Measurements from ENCODE around the gene TRDMT1. TPM values are rescaled to one million over a fixed set of nuclear protein-coding genes. Genes with fewer than 3 reads are reported as not detected.

TRDMT1 gene
- total and polyA plus RNA-seq, 2 donors (not counting 1 experiment from before 2014, with no cell fraction given), result 3.0 to 20.4 TPM

DNA sequence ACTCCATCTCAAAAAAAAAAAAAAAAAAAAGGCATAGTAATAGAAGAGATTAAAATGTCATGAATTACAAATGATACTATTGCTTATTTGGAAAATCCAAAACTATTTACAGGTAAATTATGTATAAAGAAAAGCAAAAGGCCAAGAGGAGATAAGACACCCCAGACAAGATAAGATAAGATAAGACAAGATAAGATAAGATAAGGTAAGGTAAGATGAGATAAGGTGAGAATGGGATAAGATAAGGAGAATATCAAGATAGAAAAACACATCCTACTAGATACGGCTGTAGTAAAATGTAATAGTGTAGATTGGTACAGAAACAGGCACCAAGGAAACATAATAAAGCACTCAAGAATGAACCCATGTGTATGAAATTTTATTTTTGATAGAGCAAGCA is 47.5 kb upstream of the TRDMT1 start:
- POLR2A ChIA-PET, result no interaction called here
- H3K27ac Mint-ChIP-seq, result no peak overlapping the region

GRCh38 chr10:17247210-17247609 is 45.7 kb upstream of the TRDMT1 start:
- peaks cover 6% of the 10 kb centered on the region for H3K27me3 Mint-ChIP-seq
- CTCF ChIA-PET, result interaction anchor here (0.9 kb wide), 1 partner anchor 405 kb away, joined by 3 read pairs; no protein-coding TSS in a partner anchor

More for the DNA sequence above, 47.5 kb upstream of the TRDMT1 start:
- WGBS (ENCODE audit: insufficient coverage), result no CpG with 5 or more reads among the region's 1 CpG
- Histone ChIP-seq H2AFZ (ENCODE audit: insufficient read depth, low read depth, low read length, poor library complexity, severe bottlenecking) (no peak overlapping the region), H3K36me3 (replicated peaks in 1 of 2; ENCODE audit: control extremely low read depth in 1 of 2, control insufficient read depth in 1 of 2, extremely low read depth in 1 of 2, insufficient read depth in 2 of 2, low read length in 1 of 2) (no peaks in the 10 kb centered on the region), H3K79me2 (ENCODE audit: control insufficient read depth, insufficient read depth, low read length) (no peaks in the 10 kb centered on the region), H3K9ac (ENCODE audit: low read length) (no peak overlapping the region), H3K27ac (ENCODE audit: low read length in 2 of 2) (no peak overlapping the region), H3K9me3 (ENCODE audit: control extremely low read depth in 1 of 3, control insufficient read depth in 2 of 3, insufficient read depth in 1 of 3, low read length in 2 of 3) (peaks cover 0 to 1% (median 0%) of the 10 kb centered on the region in 3 donors), H4K20me1 (ENCODE audit: control insufficient read depth, insufficient read depth, low read length, poor library complexity, severe bottlenecking) (no peaks in the 10 kb centered on the region), H3K27me3 (replicated peaks in 1 of 4; ENCODE audit: control extremely low read depth in 1 of 4, control insufficient read depth in 3 of 4, insufficient read depth in 4 of 4, low read length in 3 of 4) (no peaks in the 10 kb centered on the region), H3K4me1 (ENCODE audit: control insufficient read depth in 2 of 2, insufficient read depth in 2 of 2, low read length in 2 of 2) (no peaks in the 10 kb centered on the region), H3K4me3 (ENCODE audit: control extremely low read depth in 1 of 5, extremely low read depth in 1 of 5, insufficient read depth in 1 of 5, low read depth in 2 of 5, low read length in 4 of 5) (no peak overlapping the region), H3K4me2 (replicated peaks; ENCODE audit: low read depth, low read length, poor library complexity, severe bottlenecking) (no peak overlapping the region)
- CTCF ChIA-PET, result interaction anchor here (1.2 kb wide), 1 partner anchor 421 kb away, joined by 4 read pairs; no protein-coding TSS in a partner anchor
- H3K4me3 Mint-ChIP-seq, result no peak overlapping the region
- peaks cover 10% of the 10 kb centered on the region for H3K27me3 Mint-ChIP-seq
- H3K4me1 Mint-ChIP-seq, result no peaks in the 10 kb centered on the region
- no peak for TF ChIP-seq EZH2 (IDR thresholded peaks at IDR 0.05; ENCODE audit: borderline replicate concordance, insufficient read depth, low read depth, low read length, poor library complexity, severe bottlenecking)
- TF ChIP-seq, protein P1, sequence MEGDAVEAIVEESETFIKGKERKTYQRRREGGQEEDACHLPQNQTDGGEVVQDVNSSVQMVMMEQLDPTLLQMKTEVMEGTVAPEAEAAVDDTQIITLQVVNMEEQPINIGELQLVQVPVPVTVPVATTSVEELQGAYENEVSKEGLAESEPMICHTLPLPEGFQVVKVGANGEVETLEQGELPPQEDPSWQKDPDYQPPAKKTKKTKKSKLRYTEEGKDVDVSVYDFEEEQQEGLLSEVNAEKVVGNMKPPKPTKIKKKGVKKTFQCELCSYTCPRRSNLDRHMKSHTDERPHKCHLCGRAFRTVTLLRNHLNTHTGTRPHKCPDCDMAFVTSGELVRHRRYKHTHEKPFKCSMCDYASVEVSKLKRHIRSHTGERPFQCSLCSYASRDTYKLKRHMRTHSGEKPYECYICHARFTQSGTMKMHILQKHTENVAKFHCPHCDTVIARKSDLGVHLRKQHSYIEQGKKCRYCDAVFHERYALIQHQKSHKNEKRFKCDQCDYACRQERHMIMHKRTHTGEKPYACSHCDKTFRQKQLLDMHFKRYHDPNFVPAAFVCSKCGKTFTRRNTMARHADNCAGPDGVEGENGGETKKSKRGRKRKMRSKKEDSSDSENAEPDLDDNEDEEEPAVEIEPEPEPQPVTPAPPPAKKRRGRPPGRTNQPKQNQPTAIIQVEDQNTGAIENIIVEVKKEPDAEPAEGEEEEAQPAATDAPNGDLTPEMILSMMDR (IDR thresholded peaks at IDR 0.05), result no peak
- H3K9me3 Mint-ChIP-seq (ENCODE audit: insufficient read depth), result no peaks in the 10 kb centered on the region
- intact Hi-C loops (cut with micrococcal nuclease), result loop anchor here (1.0 to 2.0 kb wide), 2 partner anchors 358 to 406 kb away; no protein-coding TSS in a partner anchor
- DNase-seq, result no peak
- no peak for ATAC-seq (ENCODE audit: low read depth)

More at GRCh38 chr10:17247210-17247609, 45.7 kb upstream of the TRDMT1 start:
- H3K36me3 ChIP-seq (replicated peaks in 1 of 2; ENCODE audit: control extremely low read depth in 1 of 2, control insufficient read depth in 1 of 2, extremely low read depth in 1 of 2, insufficient read depth in 2 of 2, low read length in 1 of 2), result no peaks in the 10 kb centered on the region
- H3K79me2 ChIP-seq (ENCODE audit: control insufficient read depth, insufficient read depth, low read length), result no peaks in the 10 kb centered on the region
- no peaks in the 10 kb centered on the region for H3K27me3 ChIP-seq (replicated peaks in 1 of 4; ENCODE audit: control extremely low read depth in 1 of 4, control insufficient read depth in 3 of 4, insufficient read depth in 4 of 4, low read length in 3 of 4)
- WGBS (ENCODE audit: insufficient coverage), result no CpG with 5 or more reads among the region's 1 CpG
- Mint-ChIP-seq H3K27ac (no peak overlapping the region), H3K4me3 (no peak overlapping the region), H3K9me3 (ENCODE audit: insufficient read depth) (no peaks in the 10 kb centered on the region), H3K4me1 (no peaks in the 10 kb centered on the region)
- H3K9ac ChIP-seq (ENCODE audit: low read length), result no peak overlapping the region
- H4K20me1 ChIP-seq (ENCODE audit: control insufficient read depth, insufficient read depth, low read length, poor library complexity, severe bottlenecking), result no peaks in the 10 kb centered on the region
- no peak overlapping the region for H3K4me3 ChIP-seq (ENCODE audit: control extremely low read depth in 1 of 5, extremely low read depth in 1 of 5, insufficient read depth in 1 of 5, low read depth in 2 of 5, low read length in 4 of 5)
- ATAC-seq (ENCODE audit: low read depth) (no peak), DNase-seq (no peak)
- H3K27ac ChIP-seq (ENCODE audit: low read length in 2 of 2), result no peak overlapping the region
- intact Hi-C loops (cut with micrococcal nuclease), result no loop called here
- no peak overlapping the region for H3K4me2 ChIP-seq (replicated peaks; ENCODE audit: low read depth, low read length, poor library complexity, severe bottlenecking)
- POLR2A ChIA-PET, result interaction anchor here (0.6 kb wide), 1 partner anchor 69 kb away, joined by 9 read pairs; no protein-coding TSS in a partner anchor
- no peak overlapping the region for H2AFZ ChIP-seq (ENCODE audit: insufficient read depth, low read depth, low read length, poor library complexity, severe bottlenecking)
- H3K4me1 ChIP-seq (ENCODE audit: control insufficient read depth in 2 of 2, insufficient read depth in 2 of 2, low read length in 2 of 2), result no peaks in the 10 kb centered on the region
- no peak for TF ChIP-seq EZH2 (IDR thresholded peaks at IDR 0.05; ENCODE audit: borderline replicate concordance, insufficient read depth, low read depth, low read length, poor library complexity, severe bottlenecking)
- TF ChIP-seq, protein P1 (IDR thresholded peaks at IDR 0.05), result no peak
- peaks cover 0 to 1% (median 0%) of the 10 kb centered on the region in 3 donors for H3K9me3 ChIP-seq (ENCODE audit: control extremely low read depth in 1 of 3, control insufficient read depth in 2 of 3, insufficient read depth in 1 of 3, low read length in 2 of 3)

All from B cell (primary cell).